GM21515 (cell line): ENCODE data around the gene RARRES1.
"Not testable (repeated sequence)": the region's sequence is repeated elsewhere in the genome, so short reads cannot be mapped to it uniquely, and the experiment has no call there.

Source experiments
- ATAC-seq: cut with Tn5 transposase; IDR thresholded peaks from one replicate; pipeline ENCODE4 v1.9.1; 2021; ENCODE audit not compliant: unreplicated experiment

RARRES1 gene

DNA sequence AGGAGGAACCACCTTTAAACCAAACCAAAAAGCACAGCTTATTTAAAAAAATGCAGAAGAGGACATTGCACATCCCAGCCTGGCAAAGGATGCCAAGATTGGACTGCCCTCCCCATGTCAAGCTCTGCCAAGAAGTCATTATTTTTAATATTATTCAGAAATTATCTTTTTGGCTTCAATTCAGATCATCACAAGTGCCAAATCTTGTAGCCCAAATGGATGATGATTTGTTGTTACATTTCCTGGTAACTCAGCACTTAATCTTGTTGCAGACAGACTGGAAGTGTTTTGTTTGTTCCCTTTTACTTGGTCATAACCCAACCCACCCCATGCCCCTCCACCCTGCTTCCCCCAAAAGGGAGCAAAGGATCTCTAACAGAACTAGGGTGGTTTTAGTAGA, 31.7 kb downstream of the RARRES1 start:
- no peak for ATAC-seq

DNA sequence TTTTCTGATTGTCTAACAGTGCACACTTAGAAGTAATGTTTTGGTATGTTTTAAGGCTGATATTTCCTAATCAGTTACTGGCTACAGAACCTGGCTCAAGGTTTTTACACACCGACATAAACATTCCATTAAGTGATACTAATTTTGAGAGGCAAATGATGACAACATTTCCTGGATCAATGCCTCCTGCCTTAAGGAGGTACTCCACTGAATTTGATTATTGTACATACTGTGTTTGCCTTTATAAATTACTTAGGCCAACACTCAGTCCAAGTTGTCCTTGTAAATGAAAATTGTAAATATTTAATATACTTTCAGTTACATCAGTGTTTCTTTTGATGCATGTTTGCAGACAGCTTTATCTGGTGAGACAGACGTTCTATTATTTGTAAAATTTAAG, 35.6 kb downstream of the RARRES1 start:
- ATAC-seq = no peak

DNA sequence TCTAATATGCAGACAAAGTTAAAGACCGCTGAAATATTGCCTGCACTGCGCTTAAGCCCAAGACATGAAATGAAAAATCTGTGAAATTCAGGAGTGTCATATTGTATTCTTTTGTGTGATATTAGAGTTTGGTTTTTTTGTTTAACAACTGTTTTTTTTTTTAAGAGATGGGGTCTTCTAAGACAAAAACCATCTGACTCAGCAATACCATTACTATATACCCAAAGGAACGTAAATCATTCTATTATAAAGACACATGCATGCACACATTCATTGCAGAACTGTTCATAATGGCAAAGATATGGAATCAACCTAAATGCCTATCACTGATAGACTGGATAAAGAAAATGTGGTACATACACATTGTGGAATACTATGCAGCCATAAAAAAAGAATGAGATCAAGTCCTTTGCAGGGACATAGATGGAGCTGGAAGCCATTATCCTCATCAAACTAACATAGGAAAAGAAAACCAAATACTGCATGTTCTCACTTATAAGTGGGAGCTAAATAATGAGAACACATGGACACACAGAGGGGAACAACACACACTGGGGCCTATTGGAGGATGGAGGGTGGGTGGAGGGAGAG, 38.3 kb downstream of the RARRES1 start:
- ATAC-seq = not testable (repeated sequence)

DNA sequence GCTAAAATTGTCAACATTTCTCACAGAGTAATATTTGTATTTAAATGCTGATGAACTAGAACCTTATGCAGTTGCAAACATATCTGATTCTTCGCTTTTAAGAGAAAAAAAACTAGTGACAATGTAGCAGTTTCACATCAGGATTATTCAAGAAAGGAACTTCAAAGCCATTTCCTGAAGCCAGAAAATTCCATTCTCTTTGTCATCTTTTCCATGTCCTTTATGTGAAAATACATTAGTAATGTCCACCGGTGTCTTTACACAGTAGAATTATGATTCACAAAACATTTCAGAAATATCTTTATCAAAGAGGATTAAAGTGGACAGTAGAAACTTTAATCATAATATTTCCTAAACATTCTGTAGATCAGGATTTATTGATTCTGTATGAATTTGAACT, 47.1 kb downstream of the RARRES1 start:
- ATAC-seq = no peak

- no peak for ATAC-seq
Observed at GRCh38 chr3:158683230-158683962, 48.9 kb downstream of the RARRES1 start.

DNA sequence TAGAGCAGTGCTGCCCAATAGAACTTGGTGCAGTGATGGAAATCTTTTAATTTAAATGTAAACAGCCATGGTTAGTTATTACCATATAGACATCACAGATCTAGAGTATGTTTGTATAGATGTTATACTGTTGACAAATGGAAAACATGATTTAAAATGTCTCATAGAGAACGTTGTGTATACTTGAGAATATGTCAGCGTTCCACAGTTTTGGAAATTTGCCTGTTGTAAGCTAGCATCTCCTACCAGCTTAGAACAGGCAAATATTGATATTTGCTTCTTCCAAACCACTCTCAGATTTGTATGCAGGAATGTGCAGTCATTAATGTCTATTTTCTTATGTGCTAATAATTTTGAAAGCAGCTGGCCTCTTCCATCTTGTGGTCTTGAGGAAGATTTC, 51.4 kb downstream of the RARRES1 start:
- ATAC-seq = no peak

- no peak for ATAC-seq
Observed at GRCh38 chr3:158679547-158680000, 52.7 kb downstream of the RARRES1 start.

- ATAC-seq = no peak
Observed at GRCh38 chr3:158678687-158679086, 53.6 kb downstream of the RARRES1 start.

- ATAC-seq = peak; percentile 100
Observed at GRCh38 chr3:158672215-158673176, 59.8 kb downstream of the RARRES1 start, which contains the start of gene LXN. Gene LXN (minus strand): TSS chr3:158672648. CDS start chr3:158672478, 170 bp downstream.

- ATAC-seq = no peak
Observed at GRCh38 chr3:158671821-158672214, 60.4 kb downstream of the RARRES1 start.

GRCh38 chr3:158668506-158668905, 63.8 kb downstream of the RARRES1 start:
- no peak for ATAC-seq

- no peak for ATAC-seq
Observed at GRCh38 chr3:158666416-158666815, 65.8 kb downstream of the RARRES1 start.

GRCh38 chr3:158663832-158664231, 68.4 kb downstream of the RARRES1 start:
- ATAC-seq = no peak

DNA sequence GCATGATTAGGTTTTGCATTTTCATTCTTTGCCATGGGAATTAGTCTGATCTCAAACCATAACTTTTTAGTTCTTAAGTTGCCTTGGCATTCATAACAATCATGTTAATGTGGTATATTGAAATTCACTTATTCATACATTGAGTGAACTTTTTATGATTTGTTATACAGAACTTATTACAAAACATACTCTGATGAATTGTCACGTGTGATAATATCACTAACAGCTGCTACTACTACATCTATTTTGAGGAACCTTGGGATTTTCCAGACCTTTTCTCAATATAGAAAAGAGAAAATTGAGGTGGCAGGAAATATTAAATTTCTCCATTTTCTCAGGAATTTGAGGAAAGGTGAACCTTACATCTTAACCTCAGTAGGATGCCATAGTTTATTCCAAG, 69.0 kb downstream of the RARRES1 start:
- ATAC-seq = no peak

DNA sequence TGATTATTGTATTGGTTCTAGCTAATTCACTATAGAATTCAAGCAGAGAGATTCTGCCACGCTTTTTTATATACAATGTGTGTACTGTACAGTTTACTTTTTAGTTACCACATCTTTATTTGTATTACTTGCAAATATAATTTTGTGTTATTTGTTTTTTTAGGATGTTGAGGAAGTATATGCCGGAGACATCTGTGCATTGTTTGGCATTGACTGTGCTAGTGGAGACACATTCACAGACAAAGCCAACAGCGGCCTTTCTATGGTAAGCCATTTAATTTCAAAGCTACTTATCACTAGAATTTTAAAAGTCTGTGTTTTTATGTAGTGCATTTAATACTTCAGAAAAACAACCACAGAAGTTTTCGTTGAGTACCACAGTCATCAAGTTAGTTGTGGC, 71.5 kb downstream of the RARRES1 start:
- ATAC-seq = no peak

- peak; percentile 93 for ATAC-seq
Observed at GRCh38 chr3:158659454-158660237, 72.6 kb downstream of the RARRES1 start.

DNA sequence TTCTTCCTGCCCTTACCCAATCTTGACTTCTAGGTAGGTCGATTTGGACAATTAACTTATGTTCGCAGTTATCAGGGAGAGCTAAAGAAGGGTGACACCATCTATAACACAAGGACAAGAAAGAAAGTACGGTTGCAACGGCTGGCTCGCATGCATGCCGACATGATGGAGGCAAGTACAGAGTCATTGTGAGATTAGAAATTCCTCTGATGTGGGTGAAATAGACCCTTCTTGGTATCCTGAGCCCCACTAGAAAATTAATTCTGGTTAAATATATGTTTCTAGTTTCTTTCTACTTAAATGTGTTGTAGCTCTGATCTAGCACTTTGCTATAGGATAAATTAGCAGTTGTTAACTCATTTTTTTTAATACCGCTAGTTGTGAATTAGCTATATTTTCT, 73.4 kb downstream of the RARRES1 start:
- ATAC-seq = no peak

- ATAC-seq = no peak
Observed at GRCh38 chr3:158652463-158652862, 79.8 kb downstream of the RARRES1 start.

GRCh38 chr3:158651192-158651591, 81.1 kb downstream of the RARRES1 start:
- no peak for ATAC-seq

GRCh38 chr3:158649791-158650190, 82.5 kb downstream of the RARRES1 start:
- ATAC-seq = no peak
